Testis (tissue), 3 donors: ENCODE results near the gene IFNA14. TPM values are rescaled to one million over a fixed set of nuclear protein-coding genes. Genes with fewer than 3 reads are reported as not detected.
"Not testable (repeated sequence)": the region's sequence is repeated elsewhere in the genome, so short reads cannot be mapped to it uniquely, and the experiment has no call there.

ENCODE experiments used
- DNase-seq: peaks from one replicate; pipeline ENCODE4 v3.0.0-alpha.2; 2019
- H3K27ac ChIP-seq, 2 donors: fragments of 200-600 bp; sonication (generic); one replicate each; pipeline ENCODE4 v1.5.1; 2019
- H3K27me3 ChIP-seq: fragments of 200-600 bp; sonication (generic); one replicate; pipeline ENCODE4 v1.5.1; 2019
- H3K36me3 ChIP-seq: fragments of 200-600 bp; sonication (generic); one replicate; pipeline ENCODE4 v1.5.1; 2017; ENCODE audit warnings: low read depth; ENCODE audit errors: missing control alignments
- H3K4me1 ChIP-seq: fragments of 200-600 bp; sonication (generic); one replicate; pipeline ENCODE4 v1.5.1; 2019
- H3K4me3 ChIP-seq, 2 donors: fragments of 200-600 bp; sonication (generic); one replicate each; pipeline ENCODE4 v1.5.1; 2017 to 2019
- H3K9me3 ChIP-seq: fragments of 200-600 bp; sonication (generic); one replicate; pipeline ENCODE4 v1.5.1; 2017
- CTCF ChIP-seq, 3 experiments: fragments of 450-650 bp in 2 of 3; fragments of 200-600 bp in 1 of 3; sonication (generic) in 1 of 3; IDR thresholded peaks; one replicate each; pipeline ENCODE4 v1.5.1; 2016 to 2019; ENCODE audit warnings: antibody characterized with exemption in 3 of 3, mild to moderate bottlenecking in 2 of 3, moderate library complexity in 1 of 3
- POLR2A ChIP-seq: fragments of 450-650 bp; IDR thresholded peaks from one replicate; pipeline ENCODE4 v1.6.1; 2017; ENCODE audit warnings: antibody characterized with exemption, mild to moderate bottlenecking, moderate library complexity
- WGBS, 2 donors: methylation state at CpG; one replicate each; pipeline ENCODE4 v1.1.5; 2018; 5-methylcytosine and 5-hydroxymethylcytosine counted together
- intact Hi-C: fragments of 100-400 bp; cut with DNase I; formaldehyde crosslinking; loops from one replicate; pipeline ENCODE4 v1.15.1; 2023; ENCODE audit warnings: low total_unique reads
- polyA plus RNA-seq: library from polyadenylated mRNA; stranded (reverse); fragments of 350-450 nt; fragmentation: Illumina TruSeq; extraction: RNeasy Lipid Tissue Mini Kit (QIAGEN cat#74804); gene quantifications from one replicate; pipeline ENCODE4 v1.2.3, GENCODE V29; 2014; ENCODE audit warnings: low read depth, low replicate concordance; ENCODE audit not compliant: insufficient read depth
- total RNA-seq, 2 donors: library from RNA; depleted of rRNA; stranded (reverse); fragments of >200 nt; gene quantifications; one replicate each; pipeline ENCODE4 v1.2.3, GENCODE V29; 2016

Gene IFNA14
- total and polyA plus RNA-seq, 3 donors from 2014 or later, result not detected

- Histone ChIP-seq H3K4me3 (no peak overlapping the region), H3K4me1 (no peaks in the 10 kb centered on the region)
- intact Hi-C loops, result no loop called here
Measured at GRCh38 chr9:21205204-21205603, 34.6 kb downstream of the IFNA14 start.

GRCh38 chr9:21202105-21202504 is 37.7 kb downstream of the IFNA14 start, which contains the start of gene IFNA7:
Gene IFNA7 (minus strand): TSS chr9:21202205. CDS start chr9:21202165, 40 bp downstream.
- H3K4me1 ChIP-seq, DNase-seq, H3K4me3 ChIP-seq, H3K27ac ChIP-seq, H3K27me3 ChIP-seq, H3K9me3 ChIP-seq, intact Hi-C loops, H3K36me3 ChIP-seq: not testable (repeated sequence)
- 69 to 80% methylated on average over 4 of the region's 4 CpGs for WGBS, 2 donors

More at GRCh38 chr9:21205204-21205603, 34.6 kb downstream of the IFNA14 start:
- H3K9me3 ChIP-seq, result no peaks in the 10 kb centered on the region
- no peaks in the 10 kb centered on the region for H3K27me3 ChIP-seq
- H3K36me3 ChIP-seq, result no peaks in the 10 kb centered on the region
- no peak for DNase-seq
- H3K27ac ChIP-seq, result no peak overlapping the region
- TF ChIP-seq CTCF (IDR thresholded peaks at IDR 0.05), result no peak
- no peak for TF ChIP-seq POLR2A

GRCh38 chr9:21194867-21195776 is 44.7 kb downstream of the IFNA14 start:
- H3K27ac ChIP-seq, H3K27me3 ChIP-seq, H3K4me1 ChIP-seq, H3K36me3 ChIP-seq, H3K9me3 ChIP-seq, intact Hi-C loops, H3K4me3 ChIP-seq: not testable (repeated sequence)
- DNase-seq, result peak; percentile 36
- peak; percentile 16 to 47 (median 30) for TF ChIP-seq CTCF (IDR thresholded peaks at IDR 0.05)
- WGBS, 2 donors, result 49 to 59% methylated on average over 6 of the region's 6 CpGs

Other genes with a start within 250 kb of the IFNA14 start
- gene HACD4, start 208.4 kb downstream of the IFNA14 start, total RNA-seq, result 1 to 10 TPM; 1.9 to 2.8 TPM
- 2.0 TPM for gene HACD4, start 208.4 kb downstream of the IFNA14 start, polyA plus RNA-seq
- not detected for gene IFNB1, start 162.1 kb downstream of the IFNA14 start, total RNA-seq
- gene IFNB1, start 162.1 kb downstream of the IFNA14 start, polyA plus RNA-seq, result not detected
- gene IFNW1, start 98.2 kb downstream of the IFNA14 start, total RNA-seq, result not detected
- gene IFNW1, start 98.2 kb downstream of the IFNA14 start, polyA plus RNA-seq, result not detected
- not detected for gene IFNA21, start 73.3 kb downstream of the IFNA14 start, total RNA-seq
- not detected for gene IFNA21, start 73.3 kb downstream of the IFNA14 start, polyA plus RNA-seq
- gene IFNA4, start 52.4 kb downstream of the IFNA14 start, total RNA-seq, result not detected
- gene IFNA4, start 52.4 kb downstream of the IFNA14 start, polyA plus RNA-seq, result not detected
- not detected for gene IFNA7, start 37.8 kb downstream of the IFNA14 start, total RNA-seq
- gene IFNA7, start 37.8 kb downstream of the IFNA14 start, polyA plus RNA-seq, result not detected
- not detected for gene IFNA10, start 32.9 kb downstream of the IFNA14 start, total RNA-seq
- not detected for gene IFNA10, start 32.9 kb downstream of the IFNA14 start, polyA plus RNA-seq
- gene IFNA16, start 22.7 kb downstream of the IFNA14 start, total RNA-seq, result not detected
- gene IFNA16, start 22.7 kb downstream of the IFNA14 start, polyA plus RNA-seq, result not detected
- gene IFNA17, start 11.8 kb downstream of the IFNA14 start, total RNA-seq, result not detected
- not detected for gene IFNA17, start 11.8 kb downstream of the IFNA14 start, polyA plus RNA-seq
- not detected for gene IFNA5, start 65.3 kb upstream of the IFNA14 start, total RNA-seq
- gene IFNA5, start 65.3 kb upstream of the IFNA14 start, polyA plus RNA-seq, result not detected
- gene KLHL9, start 95.4 kb upstream of the IFNA14 start, total RNA-seq, result 10 to 100 TPM; 17.4 to 19.3 TPM
- 12.7 TPM for gene KLHL9, start 95.4 kb upstream of the IFNA14 start, polyA plus RNA-seq
- under 1 TPM in 1 of 2 donors, not detected in 1; 0.39 TPM for gene IFNA6, start 110.9 kb upstream of the IFNA14 start, total RNA-seq
- not detected for gene IFNA6, start 110.9 kb upstream of the IFNA14 start, polyA plus RNA-seq
- gene IFNA13, start 128.1 kb upstream of the IFNA14 start, total RNA-seq, result 1 to 10 TPM in 1 of 2 donors, under 1 TPM in 1; 0.63 to 1.9 TPM
- not detected for gene IFNA13, start 128.1 kb upstream of the IFNA14 start, polyA plus RNA-seq
- 1 to 10 TPM; 1.2 to 1.3 TPM for gene IFNA2, start 145.4 kb upstream of the IFNA14 start, total RNA-seq
- gene IFNA2, start 145.4 kb upstream of the IFNA14 start, polyA plus RNA-seq, result not detected
- not detected for gene IFNA8, start 169.1 kb upstream of the IFNA14 start, total RNA-seq
- not detected for gene IFNA8, start 169.1 kb upstream of the IFNA14 start, polyA plus RNA-seq
- gene IFNA1, start 200.4 kb upstream of the IFNA14 start, total RNA-seq, result not detected
- gene IFNA1, start 200.4 kb upstream of the IFNA14 start, polyA plus RNA-seq, result not detected
- gene IFNE, start 242.3 kb upstream of the IFNA14 start, total RNA-seq, result under 1 TPM in 1 of 2 donors, not detected in 1; 0.47 TPM
- not detected for gene IFNE, start 242.3 kb upstream of the IFNA14 start, polyA plus RNA-seq